CD1c-positive myeloid dendritic cell (primary cell): Measurements from ENCODE around the gene RHBDF1.
A peak's percentile ranks its signal among the peaks of the same experiment; 100 is the strongest.

ENCODE experiments used
- DNase-seq: peaks from one replicate; pipeline ENCODE4 v3.0.0-alpha.2; 2016; ENCODE audit errors: extremely low spot score

Gene RHBDF1, protein sequence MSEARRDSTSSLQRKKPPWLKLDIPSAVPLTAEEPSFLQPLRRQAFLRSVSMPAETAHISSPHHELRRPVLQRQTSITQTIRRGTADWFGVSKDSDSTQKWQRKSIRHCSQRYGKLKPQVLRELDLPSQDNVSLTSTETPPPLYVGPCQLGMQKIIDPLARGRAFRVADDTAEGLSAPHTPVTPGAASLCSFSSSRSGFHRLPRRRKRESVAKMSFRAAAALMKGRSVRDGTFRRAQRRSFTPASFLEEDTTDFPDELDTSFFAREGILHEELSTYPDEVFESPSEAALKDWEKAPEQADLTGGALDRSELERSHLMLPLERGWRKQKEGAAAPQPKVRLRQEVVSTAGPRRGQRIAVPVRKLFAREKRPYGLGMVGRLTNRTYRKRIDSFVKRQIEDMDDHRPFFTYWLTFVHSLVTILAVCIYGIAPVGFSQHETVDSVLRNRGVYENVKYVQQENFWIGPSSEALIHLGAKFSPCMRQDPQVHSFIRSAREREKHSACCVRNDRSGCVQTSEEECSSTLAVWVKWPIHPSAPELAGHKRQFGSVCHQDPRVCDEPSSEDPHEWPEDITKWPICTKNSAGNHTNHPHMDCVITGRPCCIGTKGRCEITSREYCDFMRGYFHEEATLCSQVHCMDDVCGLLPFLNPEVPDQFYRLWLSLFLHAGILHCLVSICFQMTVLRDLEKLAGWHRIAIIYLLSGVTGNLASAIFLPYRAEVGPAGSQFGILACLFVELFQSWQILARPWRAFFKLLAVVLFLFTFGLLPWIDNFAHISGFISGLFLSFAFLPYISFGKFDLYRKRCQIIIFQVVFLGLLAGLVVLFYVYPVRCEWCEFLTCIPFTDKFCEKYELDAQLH

GRCh38 chr16:72561-73548 lies at the start of gene RHBDF1:
Gene RHBDF1 (minus strand): TSS chr16:72631. CDS start chr16:65015, 7,616 bp downstream.
- peak; percentile 66 for DNase-seq

GRCh38 chr16:120756-121155 lies 48.3 kb upstream of the RHBDF1 start:
- DNase-seq = no peak

DNA sequence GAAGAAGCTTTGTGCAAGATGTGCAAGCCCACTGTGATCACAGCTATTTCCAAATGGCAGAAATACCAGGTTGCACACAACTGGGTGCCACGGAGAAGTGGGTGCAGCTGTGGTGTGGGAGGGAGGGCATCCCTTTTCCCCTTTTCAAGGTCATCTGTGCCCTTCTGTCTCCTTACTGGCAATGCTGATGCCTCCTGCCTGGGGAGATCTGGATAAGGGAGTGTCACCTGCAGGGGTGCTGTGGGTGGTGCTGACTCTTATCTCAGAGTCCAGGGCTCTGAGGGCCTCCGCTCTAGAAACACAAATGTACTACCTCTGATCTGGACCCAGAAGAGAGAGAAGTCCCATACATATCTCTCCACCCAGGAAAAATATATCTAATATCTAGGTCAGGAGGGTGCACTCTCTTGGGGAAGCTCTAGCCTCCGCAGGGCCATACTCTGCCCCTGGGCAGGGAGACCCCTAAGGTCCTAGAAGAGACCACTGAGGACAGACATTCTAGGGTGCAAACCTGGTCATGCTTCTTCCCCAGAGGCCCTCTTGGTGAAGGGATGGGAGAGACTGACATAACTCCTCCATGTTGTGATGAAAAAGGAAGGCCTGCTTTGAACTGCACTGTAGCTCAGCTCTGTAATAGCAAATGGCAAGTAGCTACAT lies 47.5 kb upstream of the RHBDF1 start:
- DNase-seq = no peak

- DNase-seq = no peak
These were observed 46.9 kb upstream of the RHBDF1 start for GRCh38 chr16:119295-119694.

DNA sequence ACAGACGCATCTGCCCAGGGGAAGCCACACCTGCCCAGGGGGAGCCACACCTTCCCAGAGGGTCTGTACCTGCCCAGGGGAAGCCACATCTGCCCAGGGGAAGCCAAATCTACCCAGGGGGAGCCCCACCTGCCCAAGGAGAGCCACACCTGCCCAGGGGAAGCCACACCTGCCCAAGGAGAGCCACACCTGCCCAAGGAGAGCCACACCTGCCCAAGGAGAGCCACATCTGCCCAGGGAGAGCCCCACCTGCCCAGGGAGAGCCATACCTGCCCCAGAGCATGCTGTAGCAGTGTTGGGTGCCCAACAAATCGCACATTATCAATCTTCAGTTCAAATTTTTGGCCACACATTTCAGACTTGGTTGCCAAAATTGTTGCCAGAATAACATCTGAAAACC lies 46.4 kb upstream of the RHBDF1 start:
- no peak for DNase-seq

GRCh38 chr16:117379-118365 lies 45.2 kb upstream of the RHBDF1 start:
- peak; percentile 70 for DNase-seq

- no peak for DNase-seq
These were observed 43.6 kb upstream of the RHBDF1 start for GRCh38 chr16:116015-116414.

- no peak for DNase-seq
These were observed 41.9 kb upstream of the RHBDF1 start for GRCh38 chr16:114327-114726.

- DNase-seq = no peak
These were observed 39.9 kb upstream of the RHBDF1 start for GRCh38 chr16:112153-112840.

DNA sequence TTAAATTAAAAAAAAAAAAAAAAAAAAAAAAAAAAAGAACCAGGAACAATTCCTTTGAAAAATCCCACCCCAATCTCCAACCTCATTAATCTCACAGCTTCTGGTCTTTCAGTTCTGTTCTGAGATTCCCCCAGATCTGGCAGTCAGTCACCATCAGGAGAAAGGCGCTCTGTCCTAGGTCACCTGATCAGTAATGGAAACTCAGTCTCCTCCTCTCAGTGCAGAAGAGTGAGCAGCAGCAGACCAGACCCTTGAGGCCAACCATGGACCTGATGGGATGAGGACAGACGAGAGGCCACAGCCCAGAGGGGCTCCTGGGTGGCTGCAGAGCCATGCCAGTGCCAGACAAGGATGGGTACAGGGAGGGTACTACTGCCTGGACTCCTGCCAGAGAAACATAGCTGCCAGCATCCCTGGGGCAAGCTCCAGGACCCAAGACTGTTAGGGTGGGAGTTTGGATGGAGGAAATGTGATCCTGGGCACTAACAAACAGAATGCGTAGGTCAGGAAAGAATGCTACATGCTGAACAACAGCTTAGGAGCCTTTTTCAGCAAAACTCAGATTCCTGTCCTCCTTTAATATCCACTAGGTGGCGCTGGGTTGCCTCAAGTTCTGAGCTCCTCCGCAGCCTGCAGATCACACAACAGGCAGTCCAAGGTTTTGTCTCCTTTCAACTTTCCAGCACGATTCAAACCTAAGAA lies 34.3 kb upstream of the RHBDF1 start:
- DNase-seq = peak; percentile 78

DNA sequence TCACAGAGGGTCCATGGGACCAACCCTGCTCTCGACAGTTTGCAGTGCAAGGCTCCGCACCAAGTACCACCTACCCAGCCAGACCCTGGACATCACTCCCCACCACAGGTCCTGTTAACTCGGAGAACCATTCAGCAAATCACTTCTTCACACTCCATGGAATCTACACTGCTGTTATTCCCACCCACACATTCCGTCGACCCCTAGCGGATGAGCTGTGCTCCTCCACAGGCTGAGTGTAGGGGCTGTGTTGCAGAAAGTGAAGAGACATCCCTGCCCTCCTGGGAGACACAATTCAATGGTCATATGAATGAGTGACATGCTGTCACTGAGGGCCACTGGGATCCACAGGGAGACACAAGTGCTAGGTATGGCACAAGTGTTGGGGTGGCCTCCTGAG lies 33.1 kb upstream of the RHBDF1 start:
- no peak for DNase-seq

DNA sequence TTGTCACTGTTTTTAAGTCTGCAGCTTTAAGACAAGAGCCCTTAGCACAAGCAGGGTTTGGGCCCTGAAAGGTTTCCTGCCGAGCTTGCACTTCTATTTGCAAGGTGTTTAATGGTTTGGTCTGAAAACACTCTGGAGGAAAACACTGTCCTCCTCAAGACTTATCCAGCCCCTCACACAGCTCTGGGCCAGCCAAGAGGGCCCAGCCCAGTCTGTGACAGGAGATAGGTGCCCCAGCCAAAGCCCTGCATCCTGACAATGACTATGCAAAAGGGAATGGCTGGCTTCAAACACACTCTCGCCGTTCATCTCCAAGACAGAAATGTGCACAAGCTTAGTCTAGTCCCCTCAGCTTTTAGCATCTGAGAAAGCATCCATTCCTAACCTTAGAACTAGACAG lies 32.5 kb upstream of the RHBDF1 start:
- DNase-seq = no peak

- no peak for DNase-seq
These were observed 31.9 kb upstream of the RHBDF1 start for GRCh38 chr16:104355-104754.

DNA sequence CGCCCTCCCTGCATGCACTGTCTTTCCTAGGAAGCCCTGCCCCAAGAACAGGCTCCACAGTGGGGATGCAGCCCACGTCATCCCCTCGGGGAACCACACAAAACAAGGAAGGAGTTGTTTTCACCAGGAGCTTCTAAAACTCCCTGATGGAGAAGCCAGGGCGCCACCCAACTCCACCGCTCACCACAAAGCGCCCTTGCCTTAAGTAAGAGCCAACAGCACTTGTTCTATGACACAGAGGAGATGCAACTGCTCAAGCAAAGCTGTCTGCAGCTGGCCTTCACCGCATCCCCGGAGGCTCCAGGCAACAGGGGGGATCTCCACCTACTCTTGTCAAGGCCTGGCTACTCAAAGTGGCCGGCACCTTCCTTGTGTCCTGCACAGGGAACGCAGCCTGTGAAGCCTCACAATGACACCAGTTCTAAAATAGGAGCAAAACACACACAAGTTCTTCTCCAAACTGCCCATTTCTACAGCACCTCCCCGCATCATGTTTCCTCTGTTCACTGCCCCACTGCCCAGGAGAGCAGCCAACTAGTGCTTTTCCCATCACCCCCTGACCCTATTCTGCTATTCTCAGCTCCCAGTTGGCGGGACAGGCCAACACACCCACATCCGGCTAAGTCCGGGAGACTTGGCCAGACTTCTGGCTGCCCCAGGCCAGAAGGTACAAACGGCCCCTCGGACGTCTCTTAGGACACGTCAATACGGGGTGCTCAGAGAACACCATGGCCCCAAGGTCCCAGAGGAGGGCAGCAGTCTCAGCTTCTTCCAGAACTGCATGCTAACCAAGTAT lies 29.8 kb upstream of the RHBDF1 start:
- no peak for DNase-seq

- DNase-seq = no peak
These were observed 29.2 kb upstream of the RHBDF1 start for GRCh38 chr16:101586-101985.

DNA sequence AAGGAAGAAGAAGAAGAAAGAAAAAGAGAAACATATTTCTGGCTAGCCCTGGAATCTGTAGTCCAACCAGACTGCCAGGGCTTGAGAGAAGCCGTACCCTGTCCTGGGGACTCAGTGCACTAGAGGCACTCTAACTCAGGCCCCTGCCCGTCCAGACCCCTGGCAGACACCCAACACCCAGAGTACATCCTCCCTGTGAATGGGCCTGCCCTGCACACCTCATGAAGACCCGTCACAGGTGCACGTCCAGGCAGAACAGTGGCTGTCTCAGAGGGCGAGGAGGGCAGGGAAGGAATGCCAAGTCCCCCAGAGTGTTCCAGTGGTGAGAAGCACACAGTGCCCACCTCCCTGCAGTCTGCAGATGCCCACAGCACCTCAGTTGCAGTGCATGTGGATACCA lies 28.6 kb upstream of the RHBDF1 start:
- no peak for DNase-seq

- no peak for DNase-seq
These were observed 25.4 kb upstream of the RHBDF1 start for GRCh38 chr16:97822-98221.

- DNase-seq = peak; percentile 94
These were observed 24.5 kb upstream of the RHBDF1 start for GRCh38 chr16:96935-97381.
